ENCODE data around the gene PTPN14.
"Not testable (repeated sequence)": the region's sequence is repeated elsewhere in the genome, so short reads cannot be mapped to it uniquely, and the experiment has no call there.

Gene PTPN14

GRCh38 chr1:214506972-214507431 is 44.4 kb downstream of the PTPN14 start:
- DNase-seq = no peak

DNA sequence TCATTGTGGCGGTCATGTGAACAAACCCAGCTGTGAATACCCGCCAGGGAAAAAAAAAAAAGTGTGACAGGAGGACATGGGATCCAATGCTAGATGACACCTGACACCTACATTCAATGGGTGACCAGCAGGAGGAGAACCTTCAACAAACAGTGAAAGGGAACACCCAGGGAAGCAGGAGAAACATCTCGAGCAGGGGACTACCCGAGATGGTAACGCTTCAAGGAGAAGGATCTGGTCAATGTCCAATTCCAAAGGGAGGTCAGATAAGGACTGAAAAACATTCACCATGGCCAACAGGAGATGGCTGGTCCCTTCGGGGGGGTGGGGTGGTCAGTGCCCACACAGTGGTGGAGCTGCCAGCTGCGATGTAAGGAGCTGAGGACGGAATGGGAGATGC is 46.3 kb downstream of the PTPN14 start:
- DNase-seq = no peak

DNA sequence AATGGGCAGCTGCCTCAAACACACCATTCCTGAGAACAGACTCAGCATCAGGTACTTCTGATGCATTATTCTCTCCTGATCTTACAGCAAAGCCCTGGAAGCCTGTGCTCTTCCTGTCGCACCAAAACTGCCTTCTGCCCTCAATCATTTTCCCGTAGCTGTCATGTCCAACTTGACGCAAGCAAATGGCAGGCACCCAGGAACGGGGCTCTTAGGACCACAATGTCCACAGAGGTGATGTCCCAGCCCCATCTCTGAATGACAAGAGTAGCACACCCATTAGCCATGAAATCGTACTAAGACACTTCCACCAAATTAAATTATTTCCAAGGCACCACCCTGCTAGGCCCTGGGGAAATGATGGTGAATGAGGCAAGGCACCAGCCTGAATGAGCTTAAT is 47.1 kb downstream of the PTPN14 start:
- DNase-seq = no peak

DNA sequence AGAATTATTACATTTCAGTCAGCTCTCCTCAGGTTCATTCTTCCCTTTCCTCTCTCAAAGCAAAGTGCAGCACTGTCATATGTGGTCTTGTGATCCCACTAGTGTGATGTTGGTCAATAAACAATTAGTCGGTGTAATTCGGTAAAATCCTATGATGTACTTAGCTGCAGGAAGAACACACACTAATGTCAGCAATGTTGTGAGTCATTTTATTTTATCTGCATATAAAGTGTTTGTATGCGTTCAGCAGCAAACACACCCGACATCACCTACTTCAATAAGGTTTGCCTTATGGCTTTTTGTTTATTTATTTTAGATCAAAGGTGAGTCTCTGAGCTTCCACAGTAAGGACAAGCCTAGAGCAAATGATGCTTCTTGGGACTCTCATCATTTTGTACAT is 47.8 kb downstream of the PTPN14 start:
- no peak for DNase-seq

DNA sequence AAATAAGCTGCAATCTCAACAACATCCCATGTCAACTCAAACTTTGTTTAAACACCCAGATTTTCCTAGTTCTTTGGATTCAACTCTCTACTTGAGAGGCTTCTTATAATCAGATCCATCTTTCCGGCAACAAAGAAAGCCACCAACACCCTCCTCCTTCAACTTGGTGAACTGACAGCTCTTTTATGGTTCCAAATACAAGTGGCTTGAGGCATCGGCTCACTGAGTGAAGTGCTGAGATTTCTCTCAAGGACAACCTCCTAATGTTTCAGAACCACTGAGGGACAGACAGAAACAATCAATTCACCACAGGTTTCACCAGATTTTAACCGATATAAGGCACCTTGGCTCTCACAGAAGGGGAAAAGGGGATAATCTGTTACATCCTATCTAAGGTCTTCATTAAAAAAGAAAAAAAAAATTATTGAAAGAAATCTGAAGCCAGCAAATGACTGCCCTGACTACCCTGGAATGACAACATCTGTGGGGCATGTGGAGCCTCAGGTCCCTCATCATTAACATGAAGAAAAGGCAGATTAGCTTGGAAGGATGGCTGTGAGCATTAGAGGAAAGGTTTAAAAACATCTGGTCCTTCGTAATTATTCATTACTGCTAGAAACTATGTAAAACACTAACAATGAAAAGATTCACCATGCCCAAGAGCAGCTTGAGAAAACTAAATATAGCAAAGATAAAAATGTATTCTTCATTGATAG is 50.9 kb downstream of the PTPN14 start:
- DNase-seq = no peak

DNA sequence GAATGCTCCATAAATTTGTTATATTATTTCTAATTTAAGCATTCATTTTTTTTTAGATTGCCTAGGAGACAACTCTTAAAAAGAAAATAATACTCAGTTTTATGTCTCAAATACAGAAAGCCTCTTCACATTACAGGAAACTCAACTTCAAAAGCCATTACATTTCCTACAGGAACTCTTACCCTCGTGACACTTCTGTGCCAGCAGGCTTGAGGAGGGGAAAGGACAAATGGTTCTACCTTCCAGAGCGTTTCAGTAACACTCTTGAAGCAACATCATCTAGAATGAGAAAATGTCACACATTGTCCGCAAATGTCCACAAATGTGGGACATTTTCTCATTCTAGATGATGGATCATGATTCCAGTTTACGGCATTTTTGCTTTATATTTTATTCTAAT is 51.7 kb downstream of the PTPN14 start:
- no peak for DNase-seq

DNA sequence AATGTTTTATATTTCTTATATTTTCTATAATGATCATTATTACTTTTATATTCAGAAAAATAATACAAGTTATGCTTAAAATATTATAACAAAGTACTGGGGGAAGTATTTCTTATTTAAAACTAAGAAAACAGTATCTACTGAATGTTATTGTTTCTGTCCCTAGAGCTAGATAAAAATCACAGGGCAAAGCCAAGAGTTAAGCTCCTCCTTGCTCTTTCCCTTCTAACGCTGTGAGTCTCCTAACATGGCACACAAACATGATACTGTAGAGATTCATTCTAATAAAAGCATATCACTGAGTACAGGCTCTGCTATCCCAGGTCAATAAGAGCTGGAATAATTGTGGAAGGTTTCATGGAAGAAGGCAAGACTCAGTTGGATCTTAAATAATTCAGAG is 53.4 kb downstream of the PTPN14 start:
- no peak for DNase-seq

DNA sequence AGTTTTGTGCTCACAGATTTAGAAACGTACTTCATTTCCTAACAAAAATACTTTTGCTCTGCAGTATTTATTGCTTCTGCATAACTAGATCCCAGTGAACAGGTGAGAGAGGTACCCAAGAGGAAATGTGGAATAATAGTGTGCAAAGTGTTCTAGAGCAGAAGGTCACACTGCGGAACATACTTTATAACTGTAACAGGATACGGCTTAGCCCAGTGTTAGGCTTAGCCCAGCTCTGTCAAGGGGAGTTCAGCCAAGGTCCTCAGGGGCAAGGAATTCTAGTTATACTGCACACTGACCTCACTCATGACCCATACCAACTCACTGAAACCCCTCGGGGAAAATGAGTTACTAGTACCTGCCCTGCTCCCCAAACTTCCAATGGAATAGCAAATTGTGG is 55.3 kb downstream of the PTPN14 start:
- DNase-seq = no peak

GRCh38 chr1:214494706-214495105 is 56.7 kb downstream of the PTPN14 start:
- DNase-seq = no peak

GRCh38 chr1:214494179-214494578 is 57.2 kb downstream of the PTPN14 start:
- DNase-seq = not testable (repeated sequence)

DNA sequence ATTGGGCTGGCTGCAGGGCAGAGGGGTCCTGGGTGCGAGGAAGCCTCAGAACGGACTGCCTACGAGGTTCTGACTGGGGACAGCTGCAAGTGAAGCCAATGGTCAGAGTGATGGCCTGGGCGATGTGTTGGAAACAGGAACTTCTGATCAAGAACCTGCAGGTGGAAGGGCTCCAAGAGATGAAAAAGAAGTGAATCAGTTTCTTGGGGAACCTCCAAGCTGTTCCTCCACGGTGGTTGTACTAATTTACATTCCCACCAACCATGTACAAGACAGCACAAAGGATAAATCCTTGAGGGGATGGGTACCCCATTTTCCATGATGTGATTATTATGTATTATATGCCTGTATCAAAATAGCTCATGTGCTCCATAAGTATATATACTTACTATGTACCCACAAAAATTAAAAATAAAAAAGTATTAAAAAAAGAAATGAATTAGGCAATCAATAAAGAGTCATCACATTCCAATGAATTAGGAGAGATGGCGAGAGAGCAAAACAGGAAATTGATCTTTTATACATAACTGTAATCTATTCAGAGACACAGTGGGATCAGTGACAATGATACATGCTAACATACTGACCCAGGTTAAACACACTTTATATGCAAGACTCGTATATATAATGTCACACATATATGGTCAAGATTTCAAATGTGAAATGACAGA is 58.1 kb downstream of the PTPN14 start:
- no peak for DNase-seq

DNA sequence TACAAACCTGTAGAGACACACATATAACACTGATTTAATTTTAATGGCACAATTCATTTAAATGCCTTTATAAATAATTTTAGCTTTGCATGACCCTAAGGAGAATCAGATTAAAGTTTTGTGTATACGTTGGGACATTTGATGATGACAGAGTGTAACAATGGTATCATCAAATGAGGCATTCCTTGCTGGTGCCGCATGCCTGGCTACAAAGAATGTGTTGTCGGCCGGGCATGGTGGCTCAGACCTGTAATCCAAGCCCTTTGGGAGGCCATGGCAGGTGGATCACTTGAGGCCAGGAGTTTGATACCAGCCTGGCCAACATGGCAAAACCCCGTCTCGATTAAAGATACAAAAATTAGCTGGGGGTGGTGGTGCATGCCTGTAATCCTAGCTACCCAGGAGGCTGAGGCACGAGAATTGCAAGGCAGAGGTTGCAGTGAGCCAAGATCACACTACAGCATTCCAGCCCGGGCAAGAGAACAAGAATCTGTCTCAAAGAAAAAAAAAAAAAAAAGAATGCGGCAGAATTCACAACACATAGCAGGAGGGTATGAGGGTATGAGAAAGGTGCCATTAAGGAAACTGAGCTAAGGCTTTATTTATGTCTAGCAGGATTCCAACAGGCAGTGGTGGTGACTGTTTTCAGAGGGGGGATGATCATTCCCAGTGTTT is 58.9 kb downstream of the PTPN14 start:
- no peak for DNase-seq

DNA sequence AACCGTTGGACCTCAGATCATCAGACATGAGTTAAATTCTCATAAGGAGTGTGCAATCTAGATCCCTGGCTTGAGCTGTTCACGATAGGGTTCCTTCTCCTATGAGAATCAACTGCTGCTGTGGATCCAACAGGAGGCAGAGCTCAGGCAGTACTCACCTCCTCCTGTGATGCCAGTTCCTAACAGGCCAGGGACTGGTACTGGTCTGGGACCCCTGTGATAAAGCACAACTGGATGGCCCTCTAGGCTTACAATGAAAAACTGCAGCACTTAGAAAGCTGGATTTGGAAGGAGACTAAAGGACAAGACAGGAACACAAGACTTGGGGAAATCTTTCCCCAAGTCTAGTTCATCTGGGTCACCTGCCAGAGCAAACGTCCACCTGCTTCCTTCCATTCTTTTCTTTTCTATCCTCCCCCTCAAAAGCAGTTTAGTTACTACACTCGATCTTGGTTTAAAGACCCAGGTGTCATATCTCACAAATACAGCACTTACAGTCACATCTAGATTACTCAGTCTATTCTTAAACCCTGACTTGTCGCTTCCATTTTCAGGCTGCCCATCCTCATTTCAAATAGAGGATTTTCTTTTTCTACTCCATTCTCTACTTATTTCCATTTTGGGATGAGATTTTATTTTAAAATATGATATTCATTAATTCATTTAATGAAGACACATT is 59.8 kb downstream of the PTPN14 start:
- no peak for DNase-seq

- no peak for DNase-seq
Observed at GRCh38 chr1:214485151-214485550, 66.3 kb downstream of the PTPN14 start.

DNA sequence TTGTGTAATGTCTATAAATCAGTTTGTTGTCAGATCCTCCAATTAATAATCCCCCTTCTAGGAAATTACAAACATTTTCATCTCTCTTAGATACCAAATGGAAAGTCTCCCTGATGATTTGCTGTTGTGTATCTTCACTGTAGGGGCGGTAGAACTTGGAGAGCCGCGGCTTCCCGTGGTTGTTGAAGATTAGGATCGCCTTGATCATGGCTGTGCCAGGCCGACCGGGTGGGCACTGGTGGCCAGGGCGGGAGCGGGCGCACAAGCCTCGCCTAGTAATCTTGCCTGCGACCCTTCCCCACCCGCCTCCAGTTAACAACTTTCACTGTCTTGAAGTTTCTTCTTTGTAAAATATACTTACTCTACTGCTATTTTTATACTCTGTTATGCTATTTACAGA is 68.2 kb downstream of the PTPN14 start:
- DNase-seq = not testable (repeated sequence)

DNA sequence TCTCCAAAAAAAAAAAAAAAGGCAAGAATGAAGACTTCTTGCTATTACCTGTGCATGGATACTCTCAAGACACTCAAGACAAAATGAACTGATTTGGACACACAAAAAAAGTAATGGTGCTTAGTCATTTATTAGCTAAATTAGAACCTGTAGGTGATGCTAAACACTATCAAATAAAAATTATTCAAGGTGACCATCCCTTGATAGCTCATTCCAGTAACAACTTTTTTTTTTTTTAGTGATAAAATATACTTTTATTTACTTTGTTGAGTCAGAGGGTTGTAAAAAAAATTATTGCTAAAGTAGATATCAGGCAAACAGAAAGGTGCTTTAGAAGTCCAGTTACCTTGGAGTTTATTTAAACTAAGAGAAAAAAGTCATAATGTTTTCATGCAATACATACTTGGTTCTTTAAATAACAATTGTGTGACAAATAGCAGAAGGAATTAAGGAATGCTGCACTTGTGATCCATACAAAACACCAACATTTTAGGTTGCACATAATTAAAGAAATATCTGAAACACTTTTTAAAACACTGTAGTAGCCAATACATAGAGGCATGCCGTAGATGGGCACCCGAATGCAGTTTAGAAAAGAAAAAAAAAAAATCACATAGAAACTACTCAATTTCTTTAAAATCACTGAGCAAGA is 69.3 kb downstream of the PTPN14 start:
- DNase-seq = not testable (repeated sequence)

DNA sequence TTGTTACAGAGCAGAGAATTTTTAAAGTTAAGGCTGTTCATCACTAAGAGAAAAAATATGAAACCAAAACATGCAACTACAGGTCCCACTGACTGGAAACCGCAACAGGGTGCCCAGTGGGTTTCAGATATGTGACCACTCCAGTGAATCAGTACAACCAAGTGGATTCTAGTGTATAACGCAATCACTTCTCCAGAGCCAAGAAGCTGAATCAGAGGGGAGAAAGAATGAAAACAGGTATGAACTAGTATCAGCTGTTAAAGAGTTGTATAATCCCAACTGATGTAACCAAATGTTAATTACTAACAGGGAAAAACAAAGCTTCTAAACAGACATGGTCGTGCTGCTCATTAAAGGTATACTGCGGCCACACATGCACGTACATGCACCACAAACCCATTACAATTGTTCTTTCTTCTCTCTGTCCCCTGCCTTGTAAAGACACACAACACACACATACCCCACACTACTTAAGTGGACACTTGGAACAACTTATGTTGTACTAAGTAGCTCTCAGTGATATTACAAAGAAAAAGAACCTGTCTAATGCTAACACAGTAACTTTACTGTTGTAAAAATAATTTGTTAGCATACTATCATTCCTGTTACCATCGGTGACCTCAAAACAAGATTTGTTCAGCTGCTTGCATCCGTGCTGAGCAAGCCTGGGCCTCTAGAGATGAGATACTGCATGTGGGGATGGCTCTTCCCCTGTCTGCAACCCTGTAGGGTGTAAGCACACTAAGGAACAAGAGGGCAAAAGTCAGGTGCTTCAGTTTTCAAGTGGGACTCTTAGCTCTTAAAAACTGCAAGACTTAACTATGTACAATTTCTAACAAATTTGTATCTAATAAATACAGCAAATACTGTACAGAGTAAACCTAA is 74.2 kb downstream of the PTPN14 start:
- DNase-seq = no peak

DNA sequence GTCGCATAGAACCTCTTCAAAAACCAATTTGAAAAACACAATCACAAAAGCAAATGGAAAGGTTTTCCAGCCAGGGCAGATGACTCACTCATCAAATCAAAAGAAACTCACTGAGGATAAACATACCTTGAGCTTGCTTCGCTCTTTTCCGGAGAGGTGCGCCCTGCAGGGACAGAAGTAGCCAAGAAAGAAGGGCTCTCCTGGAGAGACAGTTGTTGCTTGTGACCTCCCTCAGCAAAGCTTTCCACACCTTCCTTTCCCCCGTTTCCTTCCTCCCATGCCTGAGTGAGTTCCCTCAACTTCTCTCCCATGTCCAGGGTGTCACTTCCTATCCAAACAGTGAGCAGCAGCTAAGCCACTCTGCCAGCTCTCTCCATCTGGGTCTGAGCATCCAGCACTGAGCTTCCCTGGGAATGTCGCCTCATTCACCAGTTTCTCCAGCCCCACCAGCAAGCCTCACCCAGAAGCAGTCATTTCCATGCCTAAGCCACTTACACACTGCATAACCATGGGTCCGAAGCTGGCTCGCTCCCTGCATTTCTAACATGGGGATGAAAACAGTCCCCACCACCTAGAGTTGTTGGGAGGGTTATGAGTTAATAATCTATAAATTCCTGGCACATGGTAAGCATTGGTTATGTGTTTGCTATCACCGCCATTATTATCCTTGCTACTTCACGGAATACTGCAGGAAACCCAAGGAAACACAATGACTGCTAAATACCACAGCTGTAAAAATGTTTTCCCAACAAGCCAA is 75.0 kb downstream of the PTPN14 start:
- DNase-seq = no peak

- DNase-seq = no peak
Observed at GRCh38 chr1:214475746-214476145, 75.7 kb downstream of the PTPN14 start.

GRCh38 chr1:214475331-214475730 is 76.1 kb downstream of the PTPN14 start:
- no peak for DNase-seq

GRCh38 chr1:214474467-214474866 is 76.9 kb downstream of the PTPN14 start:
- DNase-seq = no peak

Data from NCI-H1694 treated with DMSO at 0.1 percent for 48 hours (cell line).